Lung (tissue), 12 donors: ENCODE measurements around the gene REEP1. TPM values are rescaled to one million over a fixed set of nuclear protein-coding genes. Genes with fewer than 3 reads are reported as not detected.
"Not testable (repeated sequence)": the region's sequence is repeated elsewhere in the genome, so short reads cannot be mapped to it uniquely, and the experiment has no call there.

Experiments
- ATAC-seq: fragments of 200-7000 bp; cut with Tn5 transposase; one replicate; pipeline ENCODE4 v1.9.1; 2020; ENCODE audit warnings: moderate number of reproducible peaks; ENCODE audit not compliant: insufficient read depth, low FRiP score
- DNase-seq, 3 donors: peaks; one replicate each; pipeline ENCODE4 v3.0.0-alpha.2; 2013 to 2017
- H3K27ac ChIP-seq, 2 donors: one replicate each; pipeline ENCODE4 v1.5.1; 2013; ENCODE audit warnings: mild to moderate bottlenecking in 2 of 2, moderate library complexity in 2 of 2, control low read depth in 1 of 2, inconsistent platforms in 1 of 2, low read depth in 1 of 2, low read length in 1 of 2
- H3K27me3 ChIP-seq, 3 donors: one replicate each; pipeline ENCODE4 v1.5.1; 2013; ENCODE audit warnings: low read length in 2 of 3; ENCODE audit not compliant: control insufficient read depth in 3 of 3, insufficient read depth in 3 of 3
- H3K36me3 ChIP-seq, 4 donors: one replicate each; pipeline ENCODE4 v1.5.1; 2013; ENCODE audit warnings: low read length in 4 of 4, mild to moderate bottlenecking in 1 of 4, moderate library complexity in 1 of 4; ENCODE audit not compliant: control insufficient read depth in 4 of 4, insufficient read depth in 4 of 4
- H3K4me1 ChIP-seq, 5 donors: one replicate each; pipeline ENCODE4 v1.5.1; 2013; ENCODE audit warnings: low read length in 5 of 5, mild to moderate bottlenecking in 2 of 5, moderate library complexity in 1 of 5; ENCODE audit not compliant: control insufficient read depth in 5 of 5, insufficient read depth in 5 of 5
- H3K4me3 ChIP-seq: one replicate; pipeline ENCODE4 v1.5.1; 2013; ENCODE audit warnings: mild to moderate bottlenecking, control low read depth, moderate library complexity
- H3K9ac ChIP-seq, 2 donors: one replicate each; pipeline ENCODE4 v1.5.1; 2013; ENCODE audit warnings: low read length in 2 of 2, control low read depth in 1 of 2; ENCODE audit not compliant: insufficient read depth in 1 of 2
- H3K9me3 ChIP-seq, 4 donors: one replicate each; pipeline ENCODE4 v1.5.1; 2013; ENCODE audit warnings: low read length in 3 of 4, mild to moderate bottlenecking in 1 of 4, moderate library complexity in 1 of 4; ENCODE audit not compliant: control insufficient read depth in 4 of 4, insufficient read depth in 3 of 4
- CTCF ChIP-seq: IDR thresholded peaks from 2 replicates; pipeline ENCODE4 v1.5.1; 2012; ENCODE audit warnings: mild to moderate bottlenecking; ENCODE audit errors: control extremely low read depth, extremely low read depth
- WGBS, 2 donors: extraction: QIAGEN DNeasy Blood & Tissue Kit; methylation state at CpG; one replicate each; pipeline ENCODE4 v1.1.7; 2013; 5-methylcytosine and 5-hydroxymethylcytosine counted together
- polyA plus RNA-seq, 2 donors: library from polyadenylated mRNA; stranded (reverse); fragments of 200-250 nt; gene quantifications; one replicate each; pipeline ENCODE4 v1.2.1, GENCODE V29; 2013
- total RNA-seq, 2 donors: library from RNA; depleted of rRNA in 1 of 2; stranded (reverse); fragments of >200 nt in 1 of 2; gene quantifications; one replicate each; pipeline ENCODE4 v1.2.1, GENCODE V29; 2014 to 2021
- donor health status: control.
- donor health status: control.
- donor health status: Bipolar disorder and iron deficiency.
- donor health status: healthy.
- donor health status: DM: yes; HTN: yes; CAD: no.

The REEP1 gene
- total and polyA plus RNA-seq, 4 donors = 2.4 to 19.7 (median 5.4) TPM

DNA sequence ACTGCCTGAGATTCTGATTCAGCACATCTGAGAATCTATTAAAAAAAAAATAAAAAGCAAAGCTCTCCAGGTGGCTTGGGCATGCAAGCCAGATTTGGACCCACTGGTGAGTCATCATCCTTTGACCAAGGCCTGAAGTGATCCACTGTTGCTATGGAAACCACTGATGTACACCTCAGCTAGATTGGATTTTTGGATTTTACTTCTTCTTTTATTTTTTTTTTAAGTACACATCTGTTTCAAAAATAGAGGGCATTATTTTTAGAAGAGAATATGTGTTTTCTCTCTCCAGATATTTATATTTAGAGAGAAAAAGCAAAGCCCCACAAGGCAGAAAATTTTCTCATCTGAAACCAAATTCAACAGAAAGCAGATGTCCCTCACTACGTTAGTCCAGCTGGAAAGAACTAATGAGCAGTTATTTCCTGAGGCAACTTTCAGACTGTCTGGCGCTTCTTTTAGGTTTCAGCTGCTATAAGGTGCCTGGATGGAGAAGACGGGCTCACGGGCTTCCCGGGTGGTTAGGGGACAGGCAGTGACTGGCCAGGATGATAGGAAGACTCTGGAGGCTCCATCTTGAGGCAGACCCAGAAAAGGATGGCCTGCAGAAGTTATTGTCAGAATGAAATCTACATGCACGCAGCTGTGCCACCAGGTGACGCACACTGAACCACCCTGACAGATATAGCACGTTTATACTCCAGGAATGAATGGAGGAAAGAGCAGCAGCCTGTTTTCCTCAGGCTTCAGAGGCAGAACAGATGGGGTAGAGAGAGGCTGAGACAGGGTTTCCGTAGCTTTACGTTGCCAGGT lies 87.6 kb downstream of the REEP1 start:
- peaks cover 0 to 8% (median 4%) of the 10 kb centered on the region in 5 donors for H3K4me1 ChIP-seq
- ATAC-seq = no peak
- H3K27ac ChIP-seq = no peak overlapping the region
- H3K9me3 ChIP-seq = no peaks in the 10 kb centered on the region
- H3K36me3 ChIP-seq = no peaks in the 10 kb centered on the region
- no peaks in the 10 kb centered on the region for H3K27me3 ChIP-seq
- H3K9ac ChIP-seq = no peak overlapping the region
- DNase-seq = peak in 2 of 3 donors; percentile 36 to 51
- TF ChIP-seq CTCF = no peak
- H3K4me3 ChIP-seq = no peak overlapping the region
- WGBS, 2 donors = 79 to 87% methylated on average over 10 of the region's 10 CpGs

DNA sequence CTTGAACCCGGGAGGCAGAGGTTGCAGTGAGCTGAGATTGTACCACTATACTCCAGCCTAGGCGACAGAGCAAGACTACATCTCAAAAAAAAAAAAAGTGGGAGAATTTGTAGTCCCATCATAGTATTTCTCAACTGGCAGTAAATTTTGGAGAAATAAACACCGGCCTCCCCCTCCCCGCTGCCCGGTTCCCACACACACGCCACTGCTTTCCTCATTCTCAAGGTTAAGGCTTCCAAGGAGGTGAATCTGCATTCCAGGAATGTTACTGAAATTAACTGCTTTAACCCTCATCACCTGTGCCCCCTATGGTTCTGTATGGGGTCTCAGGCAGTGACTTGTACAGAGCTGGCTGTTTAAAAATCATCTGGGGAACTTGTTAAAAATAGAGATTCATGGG lies 88.2 kb downstream of the REEP1 start:
- H3K9me3 ChIP-seq = no peaks in the 10 kb centered on the region
- TF ChIP-seq CTCF = no peak
- H3K4me1 ChIP-seq = peaks cover 0 to 8% (median 3%) of the 10 kb centered on the region in 5 donors
- no peak overlapping the region for H3K9ac ChIP-seq
- H3K36me3 ChIP-seq = no peaks in the 10 kb centered on the region
- WGBS, 2 donors = 85 to 89% methylated on average over 6 of the region's 6 CpGs
- no peak overlapping the region for H3K27ac ChIP-seq
- no peaks in the 10 kb centered on the region for H3K27me3 ChIP-seq
- no peak for ATAC-seq
- no peak for DNase-seq
- no peak overlapping the region for H3K4me3 ChIP-seq

- H3K9me3 ChIP-seq, H3K4me3 ChIP-seq, H3K27me3 ChIP-seq, H3K36me3 ChIP-seq, H3K9ac ChIP-seq, ATAC-seq, H3K27ac ChIP-seq: not testable (repeated sequence)
- WGBS, 2 donors = 71 to 94% methylated on average over 5 of the region's 5 CpGs
- peaks cover 0 to 17% (median 4%) of the 10 kb centered on the region in 5 donors for H3K4me1 ChIP-seq
- peak in 1 of 3 donors; percentile 50 for DNase-seq
Observed at GRCh38 chr2:86245222-86245621, 92.2 kb downstream of the REEP1 start.

- H3K27me3 ChIP-seq, ATAC-seq, DNase-seq, H3K9ac ChIP-seq, H3K27ac ChIP-seq, H3K4me3 ChIP-seq, H3K36me3 ChIP-seq, H3K9me3 ChIP-seq: not testable (repeated sequence)
- WGBS, 2 donors = 87 to 95% methylated on average over 5 of the region's 5 CpGs
- peaks cover 0 to 14% (median 4%) of the 10 kb centered on the region in 5 donors for H3K4me1 ChIP-seq
Observed at GRCh38 chr2:86244781-86245180, 92.6 kb downstream of the REEP1 start.
